ENCODE data around the gene PRR5L. TPM values are rescaled to one million over a fixed set of nuclear protein-coding genes. Genes with fewer than 3 reads are reported as not detected.

PRR5L gene
- total and polyA plus RNA-seq, 2 experiments from 2014 or later: 3.1 to 8.9 TPM

DNA sequence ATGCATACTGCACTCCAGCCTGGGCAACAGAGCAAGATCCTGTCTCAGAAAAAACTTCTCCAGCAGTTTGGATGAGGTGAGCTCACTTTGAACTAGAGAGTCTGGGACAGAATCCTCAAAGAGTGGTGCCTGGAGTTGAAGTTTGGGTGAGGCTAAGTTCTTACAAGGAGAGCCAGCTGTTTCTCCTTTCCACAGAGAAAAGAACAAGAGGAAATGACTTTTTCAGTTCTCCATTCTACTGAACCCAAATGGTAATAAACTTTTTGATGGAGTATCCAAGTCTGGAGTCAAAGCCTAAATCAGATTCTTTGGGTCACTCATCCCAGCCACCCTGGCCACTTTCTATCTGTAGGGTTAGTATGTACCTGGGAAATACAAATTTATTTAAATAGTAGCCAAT lies 111.3 kb downstream of the PRR5L start:
- H3K36me3 Mint-ChIP-seq (ENCODE audit: low read depth): peaks cover 3% of the 10 kb centered on the region; the same call in 1 of the 3 replicates

More for the DNA sequence above, 111.3 kb downstream of the PRR5L start:
- no peak for ATAC-seq
- Histone ChIP-seq H3K79me2 (replicated peaks; ENCODE audit: insufficient read depth) (no peaks in the 10 kb centered on the region), H3K36me3 (ENCODE audit: insufficient read depth) (no peaks in the 10 kb centered on the region), H3K27me3 (ENCODE audit: insufficient read depth) (no peaks in the 10 kb centered on the region), H3K4me3 (no peak overlapping the region), H3K4me2 (no peak overlapping the region), H3K27ac (ENCODE audit: low read depth) (no peak overlapping the region), H3K4me1 (ENCODE audit: insufficient read depth) (no peaks in the 10 kb centered on the region), H3K9me2 (ENCODE audit: insufficient read depth) (no peaks in the 10 kb centered on the region), H3F3A (replicated peaks; ENCODE audit: low read depth) (no peaks in the 10 kb centered on the region), H2AFZ (no peak overlapping the region), H4K20me1 (replicated peaks; ENCODE audit: insufficient read depth) (no peaks in the 10 kb centered on the region)
- Mint-ChIP-seq H3K4me3 (no peak overlapping the region), H3K9me3 (no peaks in the 10 kb centered on the region), H3K27ac (no peak overlapping the region), H3K27me3 (ENCODE audit: insufficient read depth, low read depth, poor library complexity) (peaks cover 2% of the 10 kb centered on the region), H3K4me1 (peaks cover 9% of the 10 kb centered on the region; the same call in 2 of the 3 replicates)
- no peak for DNase-seq (ENCODE audit: low spot score)
- TF ChIP-seq NANOG (IDR thresholded peaks at IDR 0.05; ENCODE audit: borderline replicate concordance) (no peak), EZH2 (IDR thresholded peaks at IDR 0.05; ENCODE audit: low read depth, unreplicated experiment) (no peak), STAT1 (IDR thresholded peaks at IDR 0.05; ENCODE audit: unreplicated experiment) (no peak), ZNF331 (CRISPR knock-in tag; IDR thresholded peaks at IDR 0.05; ENCODE audit: low read depth) (no peak), CREB1 (CRISPR knock-in tag; IDR thresholded peaks at IDR 0.05; ENCODE audit: low read depth) (no peak), POLR2AphosphoS5 (IDR thresholded peaks at IDR 0.05; ENCODE audit: low read depth) (no peak), JUNB (IDR thresholded peaks at IDR 0.05; ENCODE audit: unreplicated experiment) (no peak), EZH2phosphoT487 (IDR thresholded peaks at IDR 0.05; ENCODE audit: unreplicated experiment) (no peak), ZNF114 (CRISPR knock-in tag; IDR thresholded peaks at IDR 0.05) (no peak)
- TF ChIP-seq, protein P1, sequence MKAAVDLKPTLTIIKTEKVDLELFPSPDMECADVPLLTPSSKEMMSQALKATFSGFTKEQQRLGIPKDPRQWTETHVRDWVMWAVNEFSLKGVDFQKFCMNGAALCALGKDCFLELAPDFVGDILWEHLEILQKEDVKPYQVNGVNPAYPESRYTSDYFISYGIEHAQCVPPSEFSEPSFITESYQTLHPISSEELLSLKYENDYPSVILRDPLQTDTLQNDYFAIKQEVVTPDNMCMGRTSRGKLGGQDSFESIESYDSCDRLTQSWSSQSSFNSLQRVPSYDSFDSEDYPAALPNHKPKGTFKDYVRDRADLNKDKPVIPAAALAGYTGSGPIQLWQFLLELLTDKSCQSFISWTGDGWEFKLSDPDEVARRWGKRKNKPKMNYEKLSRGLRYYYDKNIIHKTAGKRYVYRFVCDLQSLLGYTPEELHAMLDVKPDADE (IDR thresholded peaks at IDR 0.05): no peak
- TF ChIP-seq, protein P2, sequence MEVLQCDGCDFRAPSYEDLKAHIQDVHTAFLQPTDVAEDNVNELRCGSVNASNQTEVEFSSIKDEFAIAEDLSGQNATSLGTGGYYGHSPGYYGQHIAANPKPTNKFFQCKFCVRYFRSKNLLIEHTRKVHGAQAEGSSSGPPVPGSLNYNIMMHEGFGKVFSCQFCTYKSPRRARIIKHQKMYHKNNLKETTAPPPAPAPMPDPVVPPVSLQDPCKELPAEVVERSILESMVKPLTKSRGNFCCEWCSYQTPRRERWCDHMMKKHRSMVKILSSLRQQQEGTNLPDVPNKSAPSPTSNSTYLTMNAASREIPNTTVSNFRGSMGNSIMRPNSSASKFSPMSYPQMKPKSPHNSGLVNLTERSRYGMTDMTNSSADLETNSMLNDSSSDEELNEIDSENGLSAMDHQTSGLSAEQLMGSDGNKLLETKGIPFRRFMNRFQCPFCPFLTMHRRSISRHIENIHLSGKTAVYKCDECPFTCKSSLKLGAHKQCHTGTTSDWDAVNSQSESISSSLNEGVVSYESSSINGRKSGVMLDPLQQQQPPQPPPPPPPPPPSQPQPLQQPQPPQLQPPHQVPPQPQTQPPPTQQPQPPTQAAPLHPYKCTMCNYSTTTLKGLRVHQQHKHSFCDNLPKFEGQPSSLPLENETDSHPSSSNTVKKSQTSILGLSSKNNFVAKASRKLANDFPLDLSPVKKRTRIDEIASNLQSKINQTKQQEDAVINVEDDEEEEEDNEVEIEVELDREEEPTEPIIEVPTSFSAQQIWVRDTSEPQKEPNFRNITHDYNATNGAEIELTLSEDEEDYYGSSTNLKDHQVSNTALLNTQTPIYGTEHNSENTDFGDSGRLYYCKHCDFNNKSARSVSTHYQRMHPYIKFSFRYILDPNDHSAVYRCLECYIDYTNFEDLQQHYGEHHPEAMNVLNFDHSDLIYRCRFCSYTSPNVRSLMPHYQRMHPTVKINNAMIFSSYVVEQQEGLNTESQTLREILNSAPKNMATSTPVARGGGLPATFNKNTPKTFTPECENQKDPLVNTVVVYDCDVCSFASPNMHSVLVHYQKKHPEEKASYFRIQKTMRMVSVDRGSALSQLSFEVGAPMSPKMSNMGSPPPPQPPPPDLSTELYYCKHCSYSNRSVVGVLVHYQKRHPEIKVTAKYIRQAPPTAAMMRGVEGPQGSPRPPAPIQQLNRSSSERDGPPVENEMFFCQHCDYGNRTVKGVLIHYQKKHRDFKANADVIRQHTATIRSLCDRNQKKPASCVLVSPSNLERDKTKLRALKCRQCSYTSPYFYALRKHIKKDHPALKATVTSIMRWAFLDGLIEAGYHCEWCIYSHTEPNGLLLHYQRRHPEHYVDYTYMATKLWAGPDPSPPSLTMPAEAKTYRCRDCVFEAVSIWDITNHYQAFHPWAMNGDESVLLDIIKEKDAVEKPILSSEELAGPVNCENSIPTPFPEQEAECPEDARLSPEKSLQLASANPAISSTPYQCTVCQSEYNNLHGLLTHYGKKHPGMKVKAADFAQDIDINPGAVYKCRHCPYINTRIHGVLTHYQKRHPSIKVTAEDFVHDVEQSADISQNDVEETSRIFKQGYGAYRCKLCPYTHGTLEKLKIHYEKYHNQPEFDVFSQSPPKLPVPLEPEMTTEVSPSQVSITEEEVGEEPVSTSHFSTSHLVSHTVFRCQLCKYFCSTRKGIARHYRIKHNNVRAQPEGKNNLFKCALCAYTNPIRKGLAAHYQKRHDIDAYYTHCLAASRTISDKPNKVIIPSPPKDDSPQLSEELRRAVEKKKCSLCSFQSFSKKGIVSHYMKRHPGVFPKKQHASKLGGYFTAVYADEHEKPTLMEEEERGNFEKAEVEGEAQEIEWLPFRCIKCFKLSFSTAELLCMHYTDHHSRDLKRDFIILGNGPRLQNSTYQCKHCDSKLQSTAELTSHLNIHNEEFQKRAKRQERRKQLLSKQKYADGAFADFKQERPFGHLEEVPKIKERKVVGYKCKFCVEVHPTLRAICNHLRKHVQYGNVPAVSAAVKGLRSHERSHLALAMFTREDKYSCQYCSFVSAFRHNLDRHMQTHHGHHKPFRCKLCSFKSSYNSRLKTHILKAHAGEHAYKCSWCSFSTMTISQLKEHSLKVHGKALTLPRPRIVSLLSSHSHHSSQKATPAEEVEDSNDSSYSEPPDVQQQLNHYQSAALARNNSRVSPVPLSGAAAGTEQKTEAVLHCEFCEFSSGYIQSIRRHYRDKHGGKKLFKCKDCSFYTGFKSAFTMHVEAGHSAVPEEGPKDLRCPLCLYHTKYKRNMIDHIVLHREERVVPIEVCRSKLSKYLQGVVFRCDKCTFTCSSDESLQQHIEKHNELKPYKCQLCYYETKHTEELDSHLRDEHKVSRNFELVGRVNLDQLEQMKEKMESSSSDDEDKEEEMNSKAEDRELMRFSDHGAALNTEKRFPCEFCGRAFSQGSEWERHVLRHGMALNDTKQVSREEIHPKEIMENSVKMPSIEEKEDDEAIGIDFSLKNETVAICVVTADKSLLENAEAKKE (CRISPR knock-in tag; IDR thresholded peaks at IDR 0.05): no peak
- TF ChIP-seq, protein P3, sequence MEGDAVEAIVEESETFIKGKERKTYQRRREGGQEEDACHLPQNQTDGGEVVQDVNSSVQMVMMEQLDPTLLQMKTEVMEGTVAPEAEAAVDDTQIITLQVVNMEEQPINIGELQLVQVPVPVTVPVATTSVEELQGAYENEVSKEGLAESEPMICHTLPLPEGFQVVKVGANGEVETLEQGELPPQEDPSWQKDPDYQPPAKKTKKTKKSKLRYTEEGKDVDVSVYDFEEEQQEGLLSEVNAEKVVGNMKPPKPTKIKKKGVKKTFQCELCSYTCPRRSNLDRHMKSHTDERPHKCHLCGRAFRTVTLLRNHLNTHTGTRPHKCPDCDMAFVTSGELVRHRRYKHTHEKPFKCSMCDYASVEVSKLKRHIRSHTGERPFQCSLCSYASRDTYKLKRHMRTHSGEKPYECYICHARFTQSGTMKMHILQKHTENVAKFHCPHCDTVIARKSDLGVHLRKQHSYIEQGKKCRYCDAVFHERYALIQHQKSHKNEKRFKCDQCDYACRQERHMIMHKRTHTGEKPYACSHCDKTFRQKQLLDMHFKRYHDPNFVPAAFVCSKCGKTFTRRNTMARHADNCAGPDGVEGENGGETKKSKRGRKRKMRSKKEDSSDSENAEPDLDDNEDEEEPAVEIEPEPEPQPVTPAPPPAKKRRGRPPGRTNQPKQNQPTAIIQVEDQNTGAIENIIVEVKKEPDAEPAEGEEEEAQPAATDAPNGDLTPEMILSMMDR (conservative IDR thresholded peaks at IDR 0.05; ENCODE audit: low read depth in 2 of 2): no peak
- TF ChIP-seq, protein P4, sequence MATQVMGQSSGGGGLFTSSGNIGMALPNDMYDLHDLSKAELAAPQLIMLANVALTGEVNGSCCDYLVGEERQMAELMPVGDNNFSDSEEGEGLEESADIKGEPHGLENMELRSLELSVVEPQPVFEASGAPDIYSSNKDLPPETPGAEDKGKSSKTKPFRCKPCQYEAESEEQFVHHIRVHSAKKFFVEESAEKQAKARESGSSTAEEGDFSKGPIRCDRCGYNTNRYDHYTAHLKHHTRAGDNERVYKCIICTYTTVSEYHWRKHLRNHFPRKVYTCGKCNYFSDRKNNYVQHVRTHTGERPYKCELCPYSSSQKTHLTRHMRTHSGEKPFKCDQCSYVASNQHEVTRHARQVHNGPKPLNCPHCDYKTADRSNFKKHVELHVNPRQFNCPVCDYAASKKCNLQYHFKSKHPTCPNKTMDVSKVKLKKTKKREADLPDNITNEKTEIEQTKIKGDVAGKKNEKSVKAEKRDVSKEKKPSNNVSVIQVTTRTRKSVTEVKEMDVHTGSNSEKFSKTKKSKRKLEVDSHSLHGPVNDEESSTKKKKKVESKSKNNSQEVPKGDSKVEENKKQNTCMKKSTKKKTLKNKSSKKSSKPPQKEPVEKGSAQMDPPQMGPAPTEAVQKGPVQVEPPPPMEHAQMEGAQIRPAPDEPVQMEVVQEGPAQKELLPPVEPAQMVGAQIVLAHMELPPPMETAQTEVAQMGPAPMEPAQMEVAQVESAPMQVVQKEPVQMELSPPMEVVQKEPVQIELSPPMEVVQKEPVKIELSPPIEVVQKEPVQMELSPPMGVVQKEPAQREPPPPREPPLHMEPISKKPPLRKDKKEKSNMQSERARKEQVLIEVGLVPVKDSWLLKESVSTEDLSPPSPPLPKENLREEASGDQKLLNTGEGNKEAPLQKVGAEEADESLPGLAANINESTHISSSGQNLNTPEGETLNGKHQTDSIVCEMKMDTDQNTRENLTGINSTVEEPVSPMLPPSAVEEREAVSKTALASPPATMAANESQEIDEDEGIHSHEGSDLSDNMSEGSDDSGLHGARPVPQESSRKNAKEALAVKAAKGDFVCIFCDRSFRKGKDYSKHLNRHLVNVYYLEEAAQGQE (IDR thresholded peaks at IDR 0.05; ENCODE audit: unreplicated experiment): no peak

Data from GM23338 (cell line).